K562 (cell line): Measurements from ENCODE around the gene SERTM1. TPM values are rescaled to one million over a fixed set of nuclear protein-coding genes. Genes with fewer than 3 reads are reported as not detected.

Experiments used
- ATAC-seq: fragments of 200-7000 bp; cut with Tn5 transposase; 3 replicates; pipeline ENCODE4 v1.9.1; 2020; ENCODE audit warnings: moderate library complexity
- BruUV-seq: library from RNA; stranded (reverse); fragments of 400-500 nt; replicated peaks from 2 replicates; lab custom pipeline; 2021; lab: Mats Ljungman, UMichigan
- CTCF ChIA-PET: fragments of 300-600 bp; formaldehyde crosslinking; extraction: SDS; loops from one replicate; lab custom pipeline; 2021; ENCODE audit warnings: low intra/inter-chr PET ratio; lab: Yijun Ruan, JAX
- POLR2A ChIA-PET: fragments of 300-600, 350-650 bp; sonication (Branson Sonifier 250); formaldehyde crosslinking; extraction: SDS; loops from one replicate; lab custom pipeline; 2021; ENCODE audit warnings: antibody characterized with exemption, inconsistent platforms; lab: Yijun Ruan, JAX
- DNase-seq, 4 experiments: peaks; one replicate each; pipeline versions ENCODE4 v3.0.0 to v3.0.0-alpha.2; 2011 to 2018; ENCODE audit warnings: low spot score in 3 of 4, mixed read lengths in 3 of 4; ENCODE audit errors: extremely low read depth in 1 of 4
- FAIRE-seq: peaks from 2 replicates; lab custom pipeline; 2011; peaks lifted over from hg19 to GRCh38; lab: Jason Lieb, UNC
- H2AFZ ChIP-seq: 2 replicates; pipeline ENCODE4 v1.6.0; 2011; ENCODE audit warnings: low read depth, low read length, control low read depth, inconsistent platforms
- H3K27ac ChIP-seq: fragments of 200-600 bp; 3 replicates; pipeline ENCODE4 v1.8.0; 2011; ENCODE audit warnings: low read depth, mild to moderate bottlenecking, control low read depth, inconsistent platforms, low read length, moderate library complexity, mixed read lengths; ENCODE audit errors: extremely low read depth
- H3K27me3 ChIP-seq, 2 experiments: fragments of 300-600 bp in 1 of 2; 2 replicates in 1 of 2; 3 replicates in 1 of 2; pipeline versions ENCODE4 v1.6.0 to v1.8.0; 2011; ENCODE audit warnings: inconsistent platforms in 2 of 2, low read length in 2 of 2, mild to moderate bottlenecking in 1 of 2, mixed read lengths in 1 of 2, moderate library complexity in 1 of 2; ENCODE audit not compliant: control insufficient read depth in 2 of 2, insufficient read depth in 2 of 2
- H3K36me3 ChIP-seq: fragments of 300-600 bp; 3 replicates; pipeline ENCODE4 v1.8.0; 2011; ENCODE audit warnings: mild to moderate bottlenecking, low read length, inconsistent platforms; ENCODE audit not compliant: control insufficient read depth, insufficient read depth
- H3K4me1 ChIP-seq, 2 experiments: fragments of 200-600 bp in 1 of 2; replicated peaks in 1 of 2; 2 replicates in 1 of 2; 3 replicates in 1 of 2; pipeline versions ENCODE4 v1.5.1 to v1.8.0; 2011; ENCODE audit warnings: inconsistent platforms in 2 of 2, low read length in 2 of 2, mild to moderate bottlenecking in 1 of 2, mixed read lengths in 1 of 2, moderate library complexity in 1 of 2; ENCODE audit not compliant: control insufficient read depth in 2 of 2, insufficient read depth in 2 of 2
- H3K4me2 ChIP-seq: 2 replicates; pipeline ENCODE4 v1.6.1; 2011; ENCODE audit warnings: low read length, control low read depth, inconsistent platforms, mixed read lengths; ENCODE audit not compliant: insufficient read depth
- H3K4me3 ChIP-seq: fragments of 200-600 bp; sonication (generic), shearing (Covaris generic); 2 replicates; pipeline ENCODE4 v1.5.1; 2016; ENCODE audit warnings: control low read depth, inconsistent platforms
- H3K79me2 ChIP-seq: fragments of 200-600 bp; 3 replicates; pipeline ENCODE4 v1.8.0; 2011; ENCODE audit warnings: low read length, inconsistent platforms; ENCODE audit not compliant: control insufficient read depth, insufficient read depth
- H3K9ac ChIP-seq, 2 experiments: 2 replicates each; pipeline versions ENCODE4 v1.6.0 to v1.6.1; 2011; ENCODE audit warnings: low read depth in 2 of 2, low read length in 2 of 2, control low read depth in 1 of 2, inconsistent platforms in 1 of 2, mild to moderate bottlenecking in 1 of 2, mixed read lengths in 1 of 2; ENCODE audit not compliant: insufficient read depth in 1 of 2
- H3K9me1 ChIP-seq: one replicate; pipeline ENCODE4 v1.6.0; 2011; ENCODE audit warnings: inconsistent platforms, mild to moderate bottlenecking, low read length, moderate library complexity; ENCODE audit not compliant: control insufficient read depth, insufficient read depth
- H3K9me3 ChIP-seq: replicated peaks from 2 replicates; pipeline ENCODE4 v1.5.1; 2011; ENCODE audit warnings: low read depth, low read length, inconsistent platforms; ENCODE audit not compliant: control insufficient read depth, insufficient read depth
- H4K20me1 ChIP-seq: replicated peaks from 2 replicates; pipeline ENCODE4 v1.6.1; 2011; ENCODE audit warnings: low read length, inconsistent platforms, mixed read lengths; ENCODE audit not compliant: control insufficient read depth, insufficient read depth
- BMI1 ChIP-seq: fragments of 150-350 bp; IDR thresholded peaks from 2 replicates; pipeline ENCODE4 v1.6.1; 2014; ENCODE audit warnings: low read length
- FOXO4 ChIP-seq: fragments of 450-650 bp; formaldehyde crosslinking; IDR thresholded peaks from 2 replicates; pipeline ENCODE4 v1.4.0; 2020; ENCODE audit warnings: mild to moderate bottlenecking, moderate library complexity
- MTF1 ChIP-seq: fragments of 250-450 bp; sonication (Bioruptor Pico); IDR thresholded peaks from 2 replicates; pipeline ENCODE4 v1.9.0; 2021; ENCODE audit warnings: moderate library complexity, mild to moderate bottlenecking, inconsistent platforms, borderline replicate concordance
- MXI1 ChIP-seq: IDR thresholded peaks from 2 replicates; pipeline ENCODE4 v1.6.1; 2011; ENCODE audit warnings: low read depth, mild to moderate bottlenecking, improper control_type of control experiment, low read length
- NONO ChIP-seq, 2 experiments: fragments of 200-400 bp in 1 of 2; fragments of 450-650 bp in 1 of 2; formaldehyde crosslinking in 1 of 2; IDR thresholded peaks; 2 replicates each; pipeline ENCODE4 v1.6.1; 2017; ENCODE audit warnings: low read depth in 2 of 2, mild to moderate bottlenecking in 2 of 2, moderate library complexity in 2 of 2, low read length in 1 of 2
- POLR2AphosphoS2 ChIP-seq: IDR thresholded peaks from 2 replicates; pipeline ENCODE4 v1.6.1; 2012; ENCODE audit warnings: low read length, improper control_type of control experiment
- POLR2G ChIP-seq: fragments of 200-400 bp; formaldehyde crosslinking; IDR thresholded peaks from 2 replicates; pipeline ENCODE4 v1.6.1; 2017; ENCODE audit warnings: low read depth, mild to moderate bottlenecking, antibody characterized with exemption, low read length, moderate library complexity
- SIN3B ChIP-seq: fragments of 450-650 bp; IDR thresholded peaks from 2 replicates; pipeline ENCODE4 v1.6.1; 2017; ENCODE audit warnings: low read depth, mild to moderate bottlenecking, moderate library complexity
- SMARCC2 ChIP-seq: fragments of 450-650 bp; IDR thresholded peaks from 2 replicates; pipeline ENCODE4 v1.6.1; 2017; ENCODE audit warnings: antibody characterized with exemption, moderate library complexity, mild to moderate bottlenecking, low read depth
- ZNF57 ChIP-seq: fragments of 450-650 bp; formaldehyde crosslinking; IDR thresholded peaks from 2 replicates; pipeline ENCODE4 v1.4.0; 2020; ENCODE audit warnings: mild to moderate bottlenecking, moderate library complexity
- ZNF785 ChIP-seq: fragments of 250-450 bp; sonication (Bioruptor Pico); IDR thresholded peaks from 2 replicates; pipeline ENCODE4 v1.4.0; 2020; ENCODE audit warnings: mild to moderate bottlenecking
- WGBS: fragments of 100-300 bp; shearing (Covaris generic); methylation state at CpG from one replicate; pipeline ENCODE4 v1.1.6; 2016; ENCODE audit warnings: low coverage, mixed read lengths; ENCODE audit not compliant: insufficient coverage; ENCODE audit errors: missing lambda C conversion rate; 5-methylcytosine and 5-hydroxymethylcytosine counted together
- in situ Hi-C: fragments of 300-500 bp; cut with MboI; formaldehyde crosslinking; loops from 4 replicates; pipeline ENCODE4 v1.15.0; 2018; ENCODE audit warnings: inconsistent platforms, mixed read lengths
- intact Hi-C: fragments of 100-400 bp; cut with micrococcal nuclease; formaldehyde crosslinking; loops from 2 replicates; pipeline ENCODE4 v1.14.2; 2022
- polyA plus RNA-seq, 8 experiments: library from polyadenylated mRNA; depleted of rRNA in 4 of 8; stranded (reverse) in 5 of 8; unstranded in 3 of 8; fragments of >200 nt; fragmentation: Nextera tagmentation in 2 of 8; fragmentation: Illumina TruSeq in 1 of 8; extraction: Ambion mirVana in 2 of 8; extraction: Trizol in 1 of 8; gene quantifications; 2 replicates each; pipeline versions ENCODE4 v1.2.1 to v1.2.3, GENCODE V29; 2011 to 2014; ENCODE audit warnings: inconsistent platforms in 1 of 8, missing spikeins in 1 of 8
- total RNA-seq, 7 experiments: library from RNA; depleted of rRNA in 6 of 7; stranded (reverse); fragments of >200 nt in 6 of 7; fragmentation: Illumina TruSeq in 2 of 7; extraction: Trizol in 2 of 7; gene quantifications; 2 replicates each; pipeline versions ENCODE4 v1.2.1 to v1.2.3, GENCODE V29; 2011 to 2021; ENCODE audit warnings: low replicate concordance in 1 of 7
- TF ChIP-seq, protein P1 (sequence below), 2 experiments: IDR thresholded peaks in 1 of 2; conservative IDR thresholded peaks in 1 of 2; 2 replicates each; pipeline ENCODE4 v1.6.1; 2016; ENCODE audit warnings: low read depth in 2 of 2, mild to moderate bottlenecking in 1 of 2, missing compliant biosample characterization in 1 of 2, missing genetic modification characterization in 1 of 2, moderate library complexity in 1 of 2
- TF ChIP-seq, protein P2 (sequence below): fragments of 450-650 bp; conservative IDR thresholded peaks from 2 replicates; pipeline ENCODE4 v1.6.1; 2016; ENCODE audit warnings: missing genetic modification characterization, low read depth, mild to moderate bottlenecking, missing compliant biosample characterization, moderate library complexity
- TF ChIP-seq, protein P3 (sequence below): fragments of 250-450 bp; sonication (Bioruptor Pico); IDR thresholded peaks from 2 replicates; pipeline ENCODE4 v1.4.0; 2020; ENCODE audit warnings: mild to moderate bottlenecking, moderate library complexity, borderline replicate concordance

The SERTM1 gene
- total and polyA plus RNA-seq, 9 of the 15 experiments (the other 6 are each of a cell fraction or from before 2014, with no cell fraction given), result not detected

DNA sequence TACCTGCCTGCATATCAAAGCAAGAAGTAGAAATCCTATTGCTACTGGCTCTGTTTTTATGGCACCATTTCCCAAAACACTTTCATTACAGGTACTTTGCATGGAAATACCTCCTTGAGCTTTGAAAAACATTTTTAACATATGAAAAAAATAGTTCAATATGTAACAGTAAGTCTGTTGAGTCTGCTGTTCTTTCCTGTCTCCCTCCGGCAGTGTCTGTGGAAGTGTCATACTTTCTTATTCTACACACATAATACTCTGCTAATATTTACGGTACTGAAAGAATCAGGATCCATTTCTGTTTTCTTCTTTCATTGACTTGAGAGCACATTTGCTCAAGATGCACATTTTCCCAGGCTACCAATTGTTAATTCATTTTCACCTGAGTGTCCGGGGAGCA is 8.2 kb upstream of the SERTM1 start:
- no peak for ATAC-seq
- in situ Hi-C loops, result no loop called here
- POLR2A ChIA-PET, result no interaction called here
- TF ChIP-seq MXI1 (no peak), MTF1 (CRISPR knock-in tag) (no peak), POLR2AphosphoS2 (no peak), SIN3B (no peak), NONO (IDR thresholded peaks at IDR 0.05; ENCODE audit: low read depth in 2 of 2, low read length in 1 of 2) (no peak), POLR2G (no peak), BMI1 (no peak), SMARCC2 (no peak), ZNF57 (no peak), ZNF785 (no peak), FOXO4 (no peak)
- TF ChIP-seq, protein P1, sequence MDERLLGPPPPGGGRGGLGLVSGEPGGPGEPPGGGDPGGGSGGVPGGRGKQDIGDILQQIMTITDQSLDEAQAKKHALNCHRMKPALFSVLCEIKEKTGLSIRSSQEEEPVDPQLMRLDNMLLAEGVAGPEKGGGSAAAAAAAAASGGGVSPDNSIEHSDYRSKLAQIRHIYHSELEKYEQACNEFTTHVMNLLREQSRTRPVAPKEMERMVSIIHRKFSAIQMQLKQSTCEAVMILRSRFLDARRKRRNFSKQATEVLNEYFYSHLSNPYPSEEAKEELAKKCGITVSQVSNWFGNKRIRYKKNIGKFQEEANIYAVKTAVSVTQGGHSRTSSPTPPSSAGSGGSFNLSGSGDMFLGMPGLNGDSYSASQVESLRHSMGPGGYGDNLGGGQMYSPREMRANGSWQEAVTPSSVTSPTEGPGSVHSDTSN (CRISPR knock-in tag; IDR thresholded peaks at IDR 0.05; ENCODE audit: low read depth), result no peak
- TF ChIP-seq, protein P1 (tag; conservative IDR thresholded peaks at IDR 0.05; ENCODE audit: low read depth), result no peak
- TF ChIP-seq, protein P2, sequence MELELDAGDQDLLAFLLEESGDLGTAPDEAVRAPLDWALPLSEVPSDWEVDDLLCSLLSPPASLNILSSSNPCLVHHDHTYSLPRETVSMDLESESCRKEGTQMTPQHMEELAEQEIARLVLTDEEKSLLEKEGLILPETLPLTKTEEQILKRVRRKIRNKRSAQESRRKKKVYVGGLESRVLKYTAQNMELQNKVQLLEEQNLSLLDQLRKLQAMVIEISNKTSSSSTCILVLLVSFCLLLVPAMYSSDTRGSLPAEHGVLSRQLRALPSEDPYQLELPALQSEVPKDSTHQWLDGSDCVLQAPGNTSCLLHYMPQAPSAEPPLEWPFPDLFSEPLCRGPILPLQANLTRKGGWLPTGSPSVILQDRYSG (tag), result no peak
- TF ChIP-seq, protein P3, sequence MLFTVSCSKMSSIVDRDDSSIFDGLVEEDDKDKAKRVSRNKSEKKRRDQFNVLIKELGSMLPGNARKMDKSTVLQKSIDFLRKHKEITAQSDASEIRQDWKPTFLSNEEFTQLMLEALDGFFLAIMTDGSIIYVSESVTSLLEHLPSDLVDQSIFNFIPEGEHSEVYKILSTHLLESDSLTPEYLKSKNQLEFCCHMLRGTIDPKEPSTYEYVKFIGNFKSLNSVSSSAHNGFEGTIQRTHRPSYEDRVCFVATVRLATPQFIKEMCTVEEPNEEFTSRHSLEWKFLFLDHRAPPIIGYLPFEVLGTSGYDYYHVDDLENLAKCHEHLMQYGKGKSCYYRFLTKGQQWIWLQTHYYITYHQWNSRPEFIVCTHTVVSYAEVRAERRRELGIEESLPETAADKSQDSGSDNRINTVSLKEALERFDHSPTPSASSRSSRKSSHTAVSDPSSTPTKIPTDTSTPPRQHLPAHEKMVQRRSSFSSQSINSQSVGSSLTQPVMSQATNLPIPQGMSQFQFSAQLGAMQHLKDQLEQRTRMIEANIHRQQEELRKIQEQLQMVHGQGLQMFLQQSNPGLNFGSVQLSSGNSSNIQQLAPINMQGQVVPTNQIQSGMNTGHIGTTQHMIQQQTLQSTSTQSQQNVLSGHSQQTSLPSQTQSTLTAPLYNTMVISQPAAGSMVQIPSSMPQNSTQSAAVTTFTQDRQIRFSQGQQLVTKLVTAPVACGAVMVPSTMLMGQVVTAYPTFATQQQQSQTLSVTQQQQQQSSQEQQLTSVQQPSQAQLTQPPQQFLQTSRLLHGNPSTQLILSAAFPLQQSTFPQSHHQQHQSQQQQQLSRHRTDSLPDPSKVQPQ, result no peak

More for the DNA sequence above, 8.2 kb upstream of the SERTM1 start:
- Histone ChIP-seq H3K9me3 (no peaks in the 10 kb centered on the region), H3K9ac (no peak overlapping the region), H3K27me3 (no peaks in the 10 kb centered on the region), H3K4me3 (no peak overlapping the region), H3K9me1 (no peaks in the 10 kb centered on the region), H3K4me2 (no peak overlapping the region), H4K20me1 (no peaks in the 10 kb centered on the region), H3K4me1 (no peaks in the 10 kb centered on the region), H3K36me3 (no peaks in the 10 kb centered on the region), H2AFZ (no peak overlapping the region), H3K79me2 (no peaks in the 10 kb centered on the region), H3K27ac (no peak overlapping the region)
- FAIRE-seq (no peak), DNase-seq (no peak)
- no TSS peak for BruUV-seq
- intact Hi-C loops, result no loop called here
- 0% methylated on average over 3 of the region's 3 CpGs for WGBS
- CTCF ChIA-PET, result no interaction called here
